SK-N-MC (cell line): Measurements from ENCODE around the gene HSD17B1.

Experiments used
- EZH2 ChIP-seq: fragments of 200-600 bp; sonication (generic); IDR thresholded peaks from one replicate; pipeline ENCODE4 v1.6.1; 2017; ENCODE audit warnings: antibody characterized with exemption
- FOXP2 ChIP-seq: optimal IDR thresholded peaks from 2 replicates; pipeline ENCODE3; 2011; ENCODE audit warnings: mild to moderate bottlenecking, moderate library complexity; ENCODE audit not compliant: insufficient read depth; ENCODE audit errors: extremely low read length, control extremely low read depth
- POLR2AphosphoS5 ChIP-seq: IDR thresholded peaks from 2 replicates; pipeline ENCODE4 v1.6.1; 2012; ENCODE audit warnings: mild to moderate bottlenecking, low read depth, low read length, borderline replicate concordance

DNA sequence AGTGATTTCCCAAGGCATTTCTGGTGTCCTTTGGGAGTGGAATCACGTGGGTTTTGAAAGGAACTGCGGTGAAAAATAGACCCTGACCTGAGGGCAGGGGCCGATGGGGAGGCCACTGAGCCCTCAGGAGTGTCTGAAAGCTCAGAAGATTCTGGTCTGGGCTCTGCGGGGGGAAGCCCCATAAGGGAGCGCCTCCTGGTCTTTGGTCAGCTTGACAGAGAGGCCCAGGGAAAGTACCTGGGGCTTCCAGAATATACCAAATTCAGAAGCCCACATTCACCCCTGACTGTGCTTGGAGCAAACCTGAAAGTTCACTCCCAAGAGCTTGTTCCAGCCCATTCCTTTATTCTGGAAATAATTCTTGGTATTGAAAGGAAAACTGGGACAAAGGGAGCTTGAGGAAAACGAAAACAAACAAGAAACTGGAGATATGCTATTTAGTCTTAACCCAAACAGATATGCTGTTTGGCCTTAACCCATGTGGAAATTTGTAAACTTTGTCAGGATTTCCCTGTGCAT is 39.9 kb upstream of the HSD17B1 start:
- TF ChIP-seq EZH2 (no peak), FOXP2 (no peak), POLR2AphosphoS5 (no peak)
